Breast epithelium (tissue), 4 donors: ENCODE measurements around the gene HSD17B14. TPM values are rescaled to one million over a fixed set of nuclear protein-coding genes. Genes with fewer than 3 reads are reported as not detected.

ENCODE experiments used
- DNase-seq, 2 donors: peaks; one replicate each; pipeline ENCODE4 v3.0.0-alpha.2; 2019; ENCODE audit warnings: low spot score in 2 of 2
- H3K27ac ChIP-seq, 2 donors: fragments of 200-600 bp; sonication (generic) in 1 of 2; one replicate each; pipeline ENCODE4 v1.5.1; 2016 to 2019; ENCODE audit warnings: mild to moderate bottlenecking in 1 of 2
- H3K27me3 ChIP-seq, 2 donors: fragments of 200-600 bp; sonication (generic) in 1 of 2; one replicate each; pipeline versions ENCODE4 v1.5.1 to v1.6.0; 2017 to 2019; ENCODE audit warnings: control low read depth in 1 of 2, mild to moderate bottlenecking in 1 of 2
- H3K36me3 ChIP-seq: fragments of 200-600 bp; one replicate; pipeline ENCODE4 v1.5.1; 2019
- H3K4me1 ChIP-seq, 2 donors: fragments of 200-600 bp; sonication (generic); one replicate each; pipeline ENCODE4 v1.5.1; 2016 to 2019; ENCODE audit warnings: control low read depth in 1 of 2
- H3K4me3 ChIP-seq, 3 donors: fragments of 200-600 bp; sonication (generic); 1 replicate in 2 of 3; 2 replicates in 1 of 3; pipeline ENCODE4 v1.5.1; 2016 to 2019; ENCODE audit warnings: mild to moderate bottlenecking in 3 of 3, moderate library complexity in 2 of 3
- H3K9me3 ChIP-seq, 2 donors: fragments of 200-600 bp; sonication (generic) in 1 of 2; one replicate each; pipeline ENCODE4 v1.5.1; 2016 to 2019; ENCODE audit warnings: control low read depth in 1 of 2
- CTCF ChIP-seq, 3 donors: fragments of 450-650 bp; IDR thresholded peaks; one replicate each; pipeline ENCODE4 v1.5.1; 2016 to 2017; ENCODE audit warnings: antibody characterized with exemption in 3 of 3, mild to moderate bottlenecking in 3 of 3, moderate library complexity in 3 of 3
- POLR2A ChIP-seq: fragments of 450-650 bp; IDR thresholded peaks from one replicate; pipeline ENCODE4 v1.6.1; 2016; ENCODE audit warnings: antibody characterized with exemption, mild to moderate bottlenecking, moderate library complexity
- POLR2AphosphoS5 ChIP-seq, 3 donors: sonication (generic); formaldehyde crosslinking; IDR thresholded peaks; one replicate each; pipeline ENCODE4 v1.6.1; 2017; ENCODE audit warnings: antibody characterized with exemption in 3 of 3
- intact Hi-C: fragments of 100-400 bp; cut with DNase I; formaldehyde crosslinking; loops from one replicate; pipeline ENCODE4 v1.15.1; 2023; ENCODE audit warnings: low total_unique reads
- total RNA-seq, 3 donors: library from RNA; depleted of rRNA; stranded (reverse); fragments of >200 nt; gene quantifications; one replicate each; pipeline ENCODE4 v1.1.0, GENCODE V29; 2016

HSD17B14 gene
- total RNA-seq, 3 donors from 2014 or later, result 13.1 to 18.6 (median 14.6) TPM

- Histone ChIP-seq H3K9me3 (no peaks in the 10 kb centered on the region), H3K36me3 (no peaks in the 10 kb centered on the region), H3K27ac (no peak overlapping the region), H3K4me3 (no peak overlapping the region), H3K4me1 (no peaks in the 10 kb centered on the region), H3K27me3 (no peaks in the 10 kb centered on the region)
- intact Hi-C loops, result loop anchor here (5.0 kb wide), 1 partner anchor 37 kb away; no protein-coding TSS in a partner anchor
- DNase-seq, result no peak
- TF ChIP-seq POLR2AphosphoS5 (IDR thresholded peaks at IDR 0.05), result no peak
- no peak for TF ChIP-seq CTCF (IDR thresholded peaks at IDR 0.05)
- TF ChIP-seq POLR2A, result no peak
These were observed 2.3 kb downstream of the HSD17B14 start for GRCh38 chr19:48833977-48834376.

- DNase-seq, result no peak
- Histone ChIP-seq H3K9me3 (no peaks in the 10 kb centered on the region), H3K27ac (no peak overlapping the region), H3K4me3 (no peak overlapping the region), H3K27me3 (no peaks in the 10 kb centered on the region), H3K4me1 (no peaks in the 10 kb centered on the region), H3K36me3 (no peaks in the 10 kb centered on the region)
- TF ChIP-seq POLR2AphosphoS5 (IDR thresholded peaks at IDR 0.05), result no peak
- no peak for TF ChIP-seq CTCF (IDR thresholded peaks at IDR 0.05)
- TF ChIP-seq POLR2A, result no peak
- intact Hi-C loops, result loop anchor here (5.0 kb wide), 1 partner anchor 36 kb away; no protein-coding TSS in a partner anchor
These were observed 3.2 kb downstream of the HSD17B14 start for GRCh38 chr19:48833049-48833448.

GRCh38 chr19:48830965-48831364, 5.3 kb downstream of the HSD17B14 start:
- H3K27me3 ChIP-seq, result no peaks in the 10 kb centered on the region
- TF ChIP-seq POLR2AphosphoS5 (IDR thresholded peaks at IDR 0.05) (no peak), CTCF (IDR thresholded peaks at IDR 0.05) (no peak), POLR2A (no peak)
- intact Hi-C loops, result loop anchor here (5.0 kb wide), 1 partner anchor 34 kb away; no protein-coding TSS in a partner anchor
- no peaks in the 10 kb centered on the region for H3K36me3 ChIP-seq
- no peak overlapping the region for H3K27ac ChIP-seq
- no peaks in the 10 kb centered on the region for H3K4me1 ChIP-seq
- H3K4me3 ChIP-seq, result no peak overlapping the region
- no peaks in the 10 kb centered on the region for H3K9me3 ChIP-seq
- no peak for DNase-seq

- Histone ChIP-seq H3K4me1 (no peaks in the 10 kb centered on the region), H3K9me3 (no peaks in the 10 kb centered on the region), H3K4me3 (no peak overlapping the region), H3K27me3 (no peaks in the 10 kb centered on the region), H3K27ac (no peak overlapping the region), H3K36me3 (no peaks in the 10 kb centered on the region)
- no peak for DNase-seq
- TF ChIP-seq CTCF (IDR thresholded peaks at IDR 0.05), result no peak
- no peak for TF ChIP-seq POLR2AphosphoS5 (IDR thresholded peaks at IDR 0.05)
- TF ChIP-seq POLR2A, result no peak
- intact Hi-C loops, result loop anchor here (5.0 kb wide), 1 partner anchor 33 kb away; no protein-coding TSS in a partner anchor
These were observed 6.2 kb downstream of the HSD17B14 start for GRCh38 chr19:48830088-48830487.

- H3K4me3 ChIP-seq, result no peak overlapping the region
- DNase-seq, result no peak
- no peaks in the 10 kb centered on the region for H3K36me3 ChIP-seq
- intact Hi-C loops, result no loop called here
- TF ChIP-seq POLR2AphosphoS5 (IDR thresholded peaks at IDR 0.05), result no peak
- no peak for TF ChIP-seq POLR2A
- TF ChIP-seq CTCF (IDR thresholded peaks at IDR 0.05), result peak in 1 of 3 donors; percentile 16
- no peaks in the 10 kb centered on the region for H3K27me3 ChIP-seq
- no peaks in the 10 kb centered on the region for H3K4me1 ChIP-seq
- no peaks in the 10 kb centered on the region for H3K9me3 ChIP-seq
- no peak overlapping the region for H3K27ac ChIP-seq
These were observed 9.7 kb downstream of the HSD17B14 start for GRCh38 chr19:48826606-48827020.
